GM23338 (cell line): Measurements from ENCODE around the gene CDC73. TPM values are rescaled to one million over a fixed set of nuclear protein-coding genes. Genes with fewer than 3 reads are reported as not detected.

Experiments used
- ATAC-seq: fragments of 200-7000 bp; cut with Tn5 transposase; 3 replicates; pipeline ENCODE4 v1.9.1; 2020
- DNase-seq: peaks from one replicate; pipeline ENCODE4 v3.0.0-alpha.2; 2015; ENCODE audit warnings: low spot score
- H2AFZ ChIP-seq: fragments of 200-600 bp; sonication (generic); 2 replicates; pipeline ENCODE4 v1.8.0; 2016; ENCODE audit warnings: antibody characterized with exemption, mild to moderate bottlenecking, moderate library complexity
- H3F3A ChIP-seq: fragments of 200-600 bp; sonication (generic); replicated peaks from 2 replicates; pipeline ENCODE4 v1.8.0; 2017; ENCODE audit warnings: antibody characterized with exemption, mixed run types, low read depth
- H3K27ac ChIP-seq: fragments of 200-600 bp; sonication (generic); 2 replicates; pipeline ENCODE4 v1.6.1; 2016; ENCODE audit warnings: low read depth
- H3K27me3 ChIP-seq: fragments of 200-600 bp; sonication (generic); 2 replicates; pipeline ENCODE4 v1.8.0; 2016; ENCODE audit warnings: mild to moderate bottlenecking, mixed run types, moderate library complexity; ENCODE audit not compliant: insufficient read depth
- H3K36me3 ChIP-seq: fragments of 200-600 bp; sonication (generic); 2 replicates; pipeline ENCODE4 v1.8.0; 2016; ENCODE audit warnings: mild to moderate bottlenecking; ENCODE audit not compliant: insufficient read depth
- H3K4me1 ChIP-seq: fragments of 200-600 bp; sonication (generic); 2 replicates; pipeline ENCODE4 v1.8.0; 2016; ENCODE audit warnings: mild to moderate bottlenecking, moderate library complexity; ENCODE audit not compliant: insufficient read depth
- H3K4me2 ChIP-seq: fragments of 200-600 bp; sonication (generic); 2 replicates; pipeline ENCODE4 v1.7.1; 2017; ENCODE audit warnings: mixed run types
- H3K4me3 ChIP-seq: fragments of 200-600 bp; sonication (generic); 2 replicates; pipeline ENCODE4 v1.6.1; 2016; ENCODE audit warnings: mixed run types
- H3K79me2 ChIP-seq: fragments of 200-600 bp; sonication (generic); replicated peaks from 2 replicates; pipeline ENCODE4 v1.8.0; 2017; ENCODE audit warnings: mild to moderate bottlenecking; ENCODE audit not compliant: insufficient read depth
- H3K9me2 ChIP-seq: fragments of 200-600 bp; sonication (generic); 2 replicates; pipeline ENCODE4 v1.8.0; 2017; ENCODE audit not compliant: insufficient read depth
- H4K20me1 ChIP-seq: fragments of 200-600 bp; sonication (generic); replicated peaks from 2 replicates; pipeline ENCODE4 v1.8.0; 2017; ENCODE audit warnings: mild to moderate bottlenecking; ENCODE audit not compliant: insufficient read depth
- H3K27ac Mint-ChIP-seq: 2 replicates; pipeline ENCODE4 v1.8.0; 2020; ENCODE audit warnings: inconsistent platforms, mild to moderate bottlenecking, moderate library complexity, mixed read lengths
- H3K27me3 Mint-ChIP-seq: 3 replicates; pipeline ENCODE4 v1.8.0; 2022; ENCODE audit warnings: low read depth, mild to moderate bottlenecking, moderate library complexity, mixed read lengths, inconsistent platforms; ENCODE audit not compliant: insufficient read depth, poor library complexity
- H3K36me3 Mint-ChIP-seq: 3 replicates; pipeline ENCODE4 v1.8.0; 2021; ENCODE audit warnings: low read depth, mild to moderate bottlenecking, inconsistent platforms, moderate library complexity, mixed read lengths
- H3K4me1 Mint-ChIP-seq: 3 replicates; pipeline ENCODE4 v1.8.0; 2020; ENCODE audit warnings: mild to moderate bottlenecking, inconsistent platforms, mixed read lengths
- H3K4me3 Mint-ChIP-seq: 3 replicates; pipeline ENCODE4 v1.8.0; 2021; ENCODE audit warnings: moderate library complexity, mild to moderate bottlenecking, inconsistent platforms, mixed read lengths
- H3K9me3 Mint-ChIP-seq: 3 replicates; pipeline ENCODE4 v1.8.0; 2020; ENCODE audit warnings: moderate library complexity, mild to moderate bottlenecking, inconsistent platforms, mixed read lengths
- CREB1 ChIP-seq: fragments of 250-450 bp; sonication (Bioruptor Pico); IDR thresholded peaks from 2 replicates; pipeline ENCODE4 v1.5.0; 2020; ENCODE audit warnings: low read depth, mild to moderate bottlenecking, moderate library complexity
- CTCF ChIP-seq, 2 experiments: fragments of 200-600 bp in 1 of 2; sonication (generic) in 1 of 2; conservative IDR thresholded peaks; 2 replicates each; pipeline versions ENCODE4 v1.5.1 to v1.6.1; 2016 to 2017; ENCODE audit warnings: antibody characterized with exemption in 2 of 2, low read depth in 2 of 2, mild to moderate bottlenecking in 2 of 2, moderate library complexity in 1 of 2
- ETS1 ChIP-seq: IDR thresholded peaks from 2 replicates; pipeline ENCODE4 v1.6.1; 2016; ENCODE audit warnings: antibody characterized with exemption
- EZH2 ChIP-seq: fragments of 200-600 bp; sonication (generic); IDR thresholded peaks from one replicate; pipeline ENCODE4 v1.8.0; 2017; ENCODE audit warnings: antibody characterized with exemption, mild to moderate bottlenecking, low read depth; ENCODE audit not compliant: unreplicated experiment
- EZH2phosphoT487 ChIP-seq: fragments of 200-600 bp; sonication (generic); IDR thresholded peaks from one replicate; pipeline ENCODE4 v1.8.1; 2018; ENCODE audit warnings: antibody characterized with exemption; ENCODE audit not compliant: unreplicated experiment
- JUNB ChIP-seq: IDR thresholded peaks from one replicate; pipeline ENCODE4 v1.6.1; 2016; ENCODE audit warnings: antibody characterized with exemption; ENCODE audit not compliant: unreplicated experiment
- NANOG ChIP-seq: IDR thresholded peaks from 2 replicates; pipeline ENCODE4 v1.6.1; 2016; ENCODE audit warnings: antibody characterized with exemption, borderline replicate concordance
- REST ChIP-seq: IDR thresholded peaks from one replicate; pipeline ENCODE4 v1.6.1; 2018; ENCODE audit warnings: antibody characterized with exemption; ENCODE audit not compliant: unreplicated experiment
- STAT1 ChIP-seq: IDR thresholded peaks from one replicate; pipeline ENCODE4 v1.6.1; 2016; ENCODE audit warnings: antibody characterized with exemption; ENCODE audit not compliant: unreplicated experiment
- ZNF114 ChIP-seq: fragments of 250-450 bp; sonication (Bioruptor Pico); IDR thresholded peaks from 2 replicates; pipeline ENCODE4 v1.5.0; 2020; ENCODE audit warnings: mild to moderate bottlenecking, moderate library complexity
- ZNF331 ChIP-seq: fragments of 250-450 bp; sonication (Bioruptor Pico); IDR thresholded peaks from 2 replicates; pipeline ENCODE4 v1.5.0; 2020; ENCODE audit warnings: low read depth, mild to moderate bottlenecking, moderate library complexity
- ZNF462 ChIP-seq: fragments of 250-450 bp; sonication (Bioruptor Pico); IDR thresholded peaks from 2 replicates; pipeline ENCODE4 v1.5.0; 2020; ENCODE audit warnings: mild to moderate bottlenecking, moderate library complexity
- polyA plus RNA-seq: library from polyadenylated mRNA; unstranded; fragments of >200 nt; fragmentation: Nextera tagmentation; extraction: Ambion mirVana; gene quantifications from 2 replicates; pipeline ENCODE4 v1.2.1, GENCODE V29; 2016
- total RNA-seq: library from RNA; depleted of rRNA; stranded (reverse); fragments of >200 nt; shearing (Covaris generic); gene quantifications from 2 replicates; pipeline ENCODE4 v1.2.3, GENCODE V29; 2014

Gene CDC73
- total and polyA plus RNA-seq, 2 experiments from 2014 or later, result 40.4 to 63.2 TPM

GRCh38 chr1:193303849-193304248, 182.0 kb downstream of the CDC73 start:
- no peak for TF ChIP-seq ETS1
- no peak for TF ChIP-seq NANOG
- TF ChIP-seq EZH2phosphoT487, result no peak
- no peak for TF ChIP-seq REST
- TF ChIP-seq ZNF331 (CRISPR knock-in tag), result no peak
- TF ChIP-seq STAT1, result no peak
- TF ChIP-seq EZH2, result no peak
- TF ChIP-seq ZNF114 (CRISPR knock-in tag), result no peak
- no peak for TF ChIP-seq CTCF (conservative IDR thresholded peaks at IDR 0.05; ENCODE audit: low read depth in 2 of 2)
- TF ChIP-seq CREB1, result no peak
- no peak for TF ChIP-seq JUNB
- TF ChIP-seq ZNF462 (CRISPR knock-in tag), result no peak
- Histone ChIP-seq H3K27me3 (no peaks in the 10 kb centered on the region), H3F3A (no peaks in the 10 kb centered on the region), H3K4me2 (no peak overlapping the region), H3K4me1 (no peaks in the 10 kb centered on the region), H3K9me2 (no peaks in the 10 kb centered on the region), H3K36me3 (no peaks in the 10 kb centered on the region), H3K27ac (no peak overlapping the region), H3K79me2 (no peaks in the 10 kb centered on the region), H3K4me3 (no peak overlapping the region), H4K20me1 (no peaks in the 10 kb centered on the region), H2AFZ (no peak overlapping the region)
- Mint-ChIP-seq H3K36me3 (no peaks in the 10 kb centered on the region), H3K27ac (no peak overlapping the region), H3K9me3 (no peaks in the 10 kb centered on the region), H3K27me3 (no peaks in the 10 kb centered on the region), H3K4me1 (no peaks in the 10 kb centered on the region), H3K4me3 (no peak overlapping the region)
- no peak for ATAC-seq
- no peak for DNase-seq
